ENCODE data around the gene VSTM2A. TPM values are rescaled to one million over a fixed set of nuclear protein-coding genes. Genes with fewer than 3 reads are reported as not detected.

Gene VSTM2A, protein sequence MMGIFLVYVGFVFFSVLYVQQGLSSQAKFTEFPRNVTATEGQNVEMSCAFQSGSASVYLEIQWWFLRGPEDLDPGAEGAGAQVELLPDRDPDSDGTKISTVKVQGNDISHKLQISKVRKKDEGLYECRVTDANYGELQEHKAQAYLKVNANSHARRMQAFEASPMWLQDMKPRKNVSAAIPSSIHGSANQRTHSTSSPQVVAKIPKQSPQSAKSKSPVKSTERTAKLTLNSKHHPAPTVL
- total RNA-seq (2022; extraction: Qiagen RNA extraction; ENCODE audit: low read depth) = not detected in 5 replicates

DNA sequence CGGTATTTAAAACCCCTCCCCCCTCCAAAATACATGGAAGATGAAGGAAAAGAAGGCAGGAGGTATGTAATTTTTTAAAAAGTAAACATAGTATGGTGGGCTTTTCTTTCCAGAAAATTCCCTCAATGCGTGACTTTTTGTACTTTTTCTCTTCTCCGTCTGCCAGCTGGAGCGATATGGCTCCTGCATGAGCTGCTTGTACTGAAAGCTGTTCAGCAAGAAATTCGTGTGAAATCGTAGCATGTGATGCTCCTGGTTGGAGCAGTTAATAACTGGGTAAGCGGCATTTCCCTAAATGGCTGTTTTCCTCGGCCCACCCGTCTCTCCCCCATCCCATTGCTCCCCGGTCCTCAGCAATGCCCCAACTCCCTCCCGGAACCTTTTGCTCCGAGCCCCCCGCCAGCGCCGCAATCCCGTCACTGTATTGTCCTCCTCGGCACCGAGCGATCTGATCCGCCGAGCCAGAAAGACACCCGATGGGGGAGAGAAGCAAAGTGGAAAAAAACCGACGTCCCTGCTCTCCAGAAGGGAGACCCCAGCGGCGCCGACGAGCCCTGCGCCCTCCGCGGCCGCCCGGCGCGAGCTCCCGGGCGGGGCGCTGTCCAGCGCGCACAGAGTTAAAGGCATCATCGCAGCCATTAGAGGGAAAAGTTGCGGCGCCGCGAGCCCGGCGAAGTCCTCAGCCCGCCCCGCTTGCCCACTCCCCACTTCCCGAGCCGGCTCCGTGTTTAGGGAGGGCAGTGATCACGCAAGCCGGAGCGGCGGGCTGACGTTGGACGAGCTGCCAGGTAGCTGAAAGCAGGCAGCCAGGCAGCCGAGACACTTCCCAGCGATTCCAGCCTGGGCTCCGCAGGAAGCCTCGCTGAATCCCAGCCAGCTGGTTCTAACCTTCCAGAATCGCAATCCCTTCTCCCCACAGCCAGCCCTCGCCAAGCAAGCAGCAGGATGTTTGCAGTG, at the start of gene VSTM2A:
TSS of gene VSTM2A (plus strand) at position 707 of the 957 bp plus-strand sequence. CDS start 356 bp downstream, outside the sequence.

Other genes with a start within 250 kb of the VSTM2A start
- 252 to 422 TPM (median 341 TPM) in 5 replicates for gene SEC61G, start 216.8 kb downstream of the VSTM2A start, total RNA-seq (2022; extraction: Qiagen RNA extraction; ENCODE audit: low read depth)